Measurements from ENCODE around the gene TAF8. TPM values are rescaled to one million over a fixed set of nuclear protein-coding genes. Genes with fewer than 3 reads are reported as not detected.

TAF8 gene
- total RNA-seq, 1 donor: 11.9 TPM

- H3K4me3 ChIP-seq (ENCODE audit: low read depth, low read length): no peak overlapping the region
- TF ChIP-seq CTCF (IDR thresholded peaks at IDR 0.05; ENCODE audit: insufficient read depth, low read length): no peak
- DNase-seq (ENCODE audit: low read depth): no peak
Measured at GRCh38 chr6:42090819-42091717, 40.7 kb downstream of the TAF8 start.

GRCh38 chr6:42091718-42092023, 41.3 kb downstream of the TAF8 start:
- no peak overlapping the region for H3K4me3 ChIP-seq (ENCODE audit: low read depth, low read length)
- no peak for TF ChIP-seq CTCF (IDR thresholded peaks at IDR 0.05; ENCODE audit: insufficient read depth, low read length)
- no peak for DNase-seq (ENCODE audit: low read depth)

GRCh38 chr6:42093582-42094329, 43.4 kb downstream of the TAF8 start:
- TF ChIP-seq CTCF (IDR thresholded peaks at IDR 0.05; ENCODE audit: insufficient read depth, low read length): no peak
- DNase-seq (ENCODE audit: low read depth): no peak
- H3K4me3 ChIP-seq (ENCODE audit: low read depth, low read length): no peak overlapping the region

GRCh38 chr6:42095094-42095493, 44.8 kb downstream of the TAF8 start:
- no peak for DNase-seq (ENCODE audit: low read depth)
- TF ChIP-seq CTCF (IDR thresholded peaks at IDR 0.05; ENCODE audit: insufficient read depth, low read length): no peak
- H3K4me3 ChIP-seq (ENCODE audit: low read depth, low read length): no peak overlapping the region

GRCh38 chr6:42095776-42096541, 45.6 kb downstream of the TAF8 start:
- H3K4me3 ChIP-seq (ENCODE audit: low read depth, low read length): no peak overlapping the region
- no peak for TF ChIP-seq CTCF (IDR thresholded peaks at IDR 0.05; ENCODE audit: insufficient read depth, low read length)
- no peak for DNase-seq (ENCODE audit: low read depth)

- DNase-seq (ENCODE audit: low read depth): peak; percentile 64
- H3K4me3 ChIP-seq (ENCODE audit: low read depth, low read length): no peak overlapping the region
- no peak for TF ChIP-seq CTCF (IDR thresholded peaks at IDR 0.05; ENCODE audit: insufficient read depth, low read length)
Measured at GRCh38 chr6:42099340-42100028, 49.2 kb downstream of the TAF8 start.
